Common myeloid progenitor, CD34-positive (primary cell): ENCODE data around the gene SLC16A3.

Experiments
- CTCF ChIA-PET: fragments of 350-600 bp; sonication (Branson Sonifier 250); formaldehyde crosslinking; loops from one replicate; lab custom pipeline; 2021; ENCODE audit warnings: antibody characterized with exemption; lab: Charles Lee
- POLR2A ChIA-PET: fragments of 350-600 bp; sonication (Branson Sonifier 250); formaldehyde crosslinking; loops from one replicate; lab custom pipeline; 2021; ENCODE audit warnings: antibody characterized with exemption; lab: Charles Lee
- DNase-seq, 3 donors: peaks; one replicate each; pipeline versions ENCODE4 v3.0.0 to v3.0.0-alpha.2; 2013
- H3K27ac ChIP-seq, 2 experiments: 1 replicate in 1 of 2; 2 replicates in 1 of 2; pipeline ENCODE4 v1.7.0; 2013; ENCODE audit warnings: inconsistent platforms in 2 of 2, low read length in 2 of 2, mild to moderate bottlenecking in 2 of 2, low read depth in 1 of 2, moderate library complexity in 1 of 2; ENCODE audit not compliant: severe bottlenecking in 2 of 2, insufficient read depth in 1 of 2, poor library complexity in 1 of 2
- H3K27me3 ChIP-seq, 5 experiments: replicated peaks in 2 of 5; 1 replicate in 3 of 5; 2 replicates in 2 of 5; pipeline versions ENCODE4 v1.6.1 to v1.7.0; 2013; ENCODE audit warnings: low read length in 4 of 5, mild to moderate bottlenecking in 2 of 5, moderate library complexity in 2 of 5, inconsistent platforms in 1 of 5; ENCODE audit not compliant: insufficient read depth in 5 of 5, control insufficient read depth in 4 of 5
- H3K36me3 ChIP-seq, 4 experiments: 1 replicate in 2 of 4; 2 replicates in 2 of 4; pipeline versions ENCODE4 v1.6.1 to v1.7.0; 2013; ENCODE audit warnings: low read length in 3 of 4, control low read depth in 1 of 4, mild to moderate bottlenecking in 1 of 4; ENCODE audit not compliant: control insufficient read depth in 4 of 4, insufficient read depth in 4 of 4
- H3K4me1 ChIP-seq, 4 experiments: 1 replicate in 3 of 4; 2 replicates in 1 of 4; pipeline versions ENCODE4 v1.6.1 to v1.7.1; 2013; ENCODE audit warnings: low read length in 3 of 4, mild to moderate bottlenecking in 3 of 4, control low read depth in 1 of 4, inconsistent platforms in 1 of 4, moderate library complexity in 1 of 4; ENCODE audit not compliant: control insufficient read depth in 4 of 4, insufficient read depth in 4 of 4; ENCODE audit errors: control extremely low read depth in 1 of 4
- H3K4me3 ChIP-seq, 7 experiments: 1 replicate in 4 of 7; 2 replicates in 3 of 7; pipeline versions ENCODE4 v1.5.1 to v1.7.0; 2013; ENCODE audit warnings: mild to moderate bottlenecking in 7 of 7, low read length in 6 of 7, moderate library complexity in 6 of 7, inconsistent platforms in 2 of 7, low read depth in 2 of 7, control low read depth in 1 of 7; ENCODE audit not compliant: insufficient read depth in 4 of 7, control insufficient read depth in 1 of 7; ENCODE audit errors: extremely low read depth in 1 of 7
- H3K9me3 ChIP-seq, 5 experiments: 1 replicate in 4 of 5; 2 replicates in 1 of 5; pipeline versions ENCODE4 v1.6.1 to v1.7.1; 2013; ENCODE audit warnings: low read length in 4 of 5, mild to moderate bottlenecking in 2 of 5, inconsistent platforms in 1 of 5, low read depth in 1 of 5, moderate library complexity in 1 of 5; ENCODE audit not compliant: control insufficient read depth in 4 of 5, insufficient read depth in 2 of 5; ENCODE audit errors: control extremely low read depth in 1 of 5
- WGBS: methylation state at CpG from one replicate; pipeline ENCODE4 v1.1.5; 2013; ENCODE audit not compliant: insufficient coverage; 5-methylcytosine and 5-hydroxymethylcytosine counted together

Gene SLC16A3

GRCh38 chr17:82213251-82214011 lies 15.4 kb upstream of the SLC16A3 start:
- whole genome bisulfite sequencing, result 38% methylated on average over 7 of the region's 37 CpGs
- CTCF ChIA-PET, result interaction anchor here (1.2 to 2.3 kb wide), 5 partner anchors 7 to 23 kb away, joined by 3 to 6 read pairs (median 6); no protein-coding TSS in a partner anchor
- H3K27ac ChIP-seq, result peak overlapping the region in 1 of 2 experiments; percentile 61
- peaks cover 0 to 52% (median 42%) of the 10 kb centered on the region in 4 experiments for H3K4me1 ChIP-seq
- H3K36me3 ChIP-seq, result no peaks in the 10 kb centered on the region
- H3K4me3 ChIP-seq, result peak overlapping the region; percentile 61 to 83 (median 75)
- DNase-seq, result peak in 2 of 3 donors; percentile 70 to 71
- H3K27me3 ChIP-seq, result no peaks in the 10 kb centered on the region
- no peaks in the 10 kb centered on the region for H3K9me3 ChIP-seq
- POLR2A ChIA-PET, result interaction anchor here (1.2 to 1.5 kb wide), 2 partner anchors 16 to 22 kb away, joined by 4 to 5 read pairs; no protein-coding TSS in a partner anchor

- no peaks in the 10 kb centered on the region for H3K36me3 ChIP-seq
- DNase-seq, result no peak
- no peak overlapping the region for H3K27ac ChIP-seq
- ChIA-PET POLR2A (no interaction called here), CTCF (interaction anchor here (1.1 to 1.7 kb wide), 6 partner anchors 8 to 22 kb away, joined by 3 to 6 read pairs (median 4); no protein-coding TSS in a partner anchor)
- 93% methylated on average over 6 of the region's 11 CpGs for WGBS
- no peaks in the 10 kb centered on the region for H3K9me3 ChIP-seq
- no peak overlapping the region for H3K4me3 ChIP-seq
- H3K4me1 ChIP-seq, result peaks cover 0 to 58% (median 42%) of the 10 kb centered on the region in 4 experiments
- H3K27me3 ChIP-seq, result no peaks in the 10 kb centered on the region
Measured at GRCh38 chr17:82214012-82214628, 14.7 kb upstream of the SLC16A3 start.

GRCh38 chr17:82215095-82215971 lies 13.5 kb upstream of the SLC16A3 start:
- Histone ChIP-seq H3K9me3 (no peaks in the 10 kb centered on the region), H3K4me1 (peaks cover 0 to 60% (median 42%) of the 10 kb centered on the region in 4 experiments), H3K27ac (peak overlapping the region in 1 of 2 experiments; percentile 22), H3K4me3 (no peak overlapping the region), H3K27me3 (no peaks in the 10 kb centered on the region), H3K36me3 (no peaks in the 10 kb centered on the region)
- WGBS, result 91% methylated on average over 18 of the region's 25 CpGs
- CTCF ChIA-PET, result interaction anchor here (0.8 to 2.3 kb wide), 5 partner anchors 10 to 21 kb away, joined by 3 to 12 read pairs (median 4); no protein-coding TSS in a partner anchor
- peak in 1 of 3 donors; percentile 45 for DNase-seq
- POLR2A ChIA-PET, result interaction anchor here (0.9 to 1.1 kb wide), 2 partner anchors 9 to 14 kb away, joined by 3 read pairs; partner anchors contain the start of gene SLC16A3

GRCh38 chr17:82215972-82216300 lies 12.9 kb upstream of the SLC16A3 start:
- Histone ChIP-seq H3K4me1 (peaks cover 0 to 60% (median 42%) of the 10 kb centered on the region in 4 experiments), H3K36me3 (no peaks in the 10 kb centered on the region), H3K9me3 (no peaks in the 10 kb centered on the region), H3K4me3 (peak overlapping the region in 1 of 7 experiments; percentile 47), H3K27ac (peak overlapping the region in 1 of 2 experiments; percentile 62), H3K27me3 (no peaks in the 10 kb centered on the region)
- ChIA-PET CTCF (interaction anchor here (0.8 to 2.3 kb wide), 3 partner anchors 10 to 20 kb away, joined by 4 to 12 read pairs (median 6); no protein-coding TSS in a partner anchor), POLR2A (interaction anchor here (0.9 to 1.1 kb wide), 2 partner anchors 9 to 13 kb away, joined by 3 read pairs; partner anchors contain the start of gene SLC16A3)
- WGBS, result 96% methylated on average over 11 of the region's 12 CpGs
- DNase-seq, result peak in 1 of 3 donors; percentile 26

- peak; percentile 81 to 93 (median 93) for DNase-seq
- Histone ChIP-seq H3K4me3 (peak overlapping the region in 2 of 7 experiments; percentile 38 to 47), H3K36me3 (no peaks in the 10 kb centered on the region), H3K27me3 (no peaks in the 10 kb centered on the region), H3K27ac (peak overlapping the region in 1 of 2 experiments; percentile 62), H3K4me1 (peaks cover 0 to 58% (median 40%) of the 10 kb centered on the region in 4 experiments), H3K9me3 (no peaks in the 10 kb centered on the region)
- 7% methylated on average over 10 of the region's 17 CpGs for WGBS
- ChIA-PET POLR2A (interaction anchor here (1.0 to 1.4 kb wide), 4 partner anchors 12 to 16 kb away, joined by 3 read pairs; partner anchors contain the start of gene SLC16A3), CTCF (interaction anchor here (0.8 to 2.3 kb wide), 3 partner anchors 11 to 20 kb away, joined by 4 to 12 read pairs (median 6); no protein-coding TSS in a partner anchor)
Measured at GRCh38 chr17:82216301-82217119, 12.3 kb upstream of the SLC16A3 start.
